ENCODE measurements around the gene TFPI.

TFPI gene

DNA sequence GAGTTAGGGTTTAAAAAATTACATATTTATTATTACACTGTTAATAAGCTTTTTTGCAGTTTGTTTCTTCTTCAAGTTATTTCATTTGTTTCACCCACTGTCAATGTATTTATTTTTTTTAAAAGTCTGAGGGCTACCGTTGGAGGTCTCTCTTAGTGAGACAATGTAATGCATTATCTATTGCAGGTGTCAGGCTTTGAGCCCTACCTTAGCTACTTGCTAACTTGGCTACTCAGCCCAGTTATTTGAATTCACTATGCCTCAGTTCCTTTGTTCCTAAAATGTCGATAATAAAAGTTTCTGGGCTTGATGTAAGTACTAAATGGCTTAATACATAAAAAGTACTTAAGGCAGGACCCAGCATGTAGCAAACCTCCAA lies 458 bp upstream of the TFPI start:
- TF ChIP-seq, protein P1, sequence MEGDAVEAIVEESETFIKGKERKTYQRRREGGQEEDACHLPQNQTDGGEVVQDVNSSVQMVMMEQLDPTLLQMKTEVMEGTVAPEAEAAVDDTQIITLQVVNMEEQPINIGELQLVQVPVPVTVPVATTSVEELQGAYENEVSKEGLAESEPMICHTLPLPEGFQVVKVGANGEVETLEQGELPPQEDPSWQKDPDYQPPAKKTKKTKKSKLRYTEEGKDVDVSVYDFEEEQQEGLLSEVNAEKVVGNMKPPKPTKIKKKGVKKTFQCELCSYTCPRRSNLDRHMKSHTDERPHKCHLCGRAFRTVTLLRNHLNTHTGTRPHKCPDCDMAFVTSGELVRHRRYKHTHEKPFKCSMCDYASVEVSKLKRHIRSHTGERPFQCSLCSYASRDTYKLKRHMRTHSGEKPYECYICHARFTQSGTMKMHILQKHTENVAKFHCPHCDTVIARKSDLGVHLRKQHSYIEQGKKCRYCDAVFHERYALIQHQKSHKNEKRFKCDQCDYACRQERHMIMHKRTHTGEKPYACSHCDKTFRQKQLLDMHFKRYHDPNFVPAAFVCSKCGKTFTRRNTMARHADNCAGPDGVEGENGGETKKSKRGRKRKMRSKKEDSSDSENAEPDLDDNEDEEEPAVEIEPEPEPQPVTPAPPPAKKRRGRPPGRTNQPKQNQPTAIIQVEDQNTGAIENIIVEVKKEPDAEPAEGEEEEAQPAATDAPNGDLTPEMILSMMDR (IDR thresholded peaks at IDR 0.05; ENCODE audit: insufficient read depth, low read depth, low read length, missing control alignments) = no peak
- no peak overlapping the region for H3K4me3 ChIP-seq (ENCODE audit: low read length)
- DNase-seq (ENCODE audit: low read depth) = no peak

DNA sequence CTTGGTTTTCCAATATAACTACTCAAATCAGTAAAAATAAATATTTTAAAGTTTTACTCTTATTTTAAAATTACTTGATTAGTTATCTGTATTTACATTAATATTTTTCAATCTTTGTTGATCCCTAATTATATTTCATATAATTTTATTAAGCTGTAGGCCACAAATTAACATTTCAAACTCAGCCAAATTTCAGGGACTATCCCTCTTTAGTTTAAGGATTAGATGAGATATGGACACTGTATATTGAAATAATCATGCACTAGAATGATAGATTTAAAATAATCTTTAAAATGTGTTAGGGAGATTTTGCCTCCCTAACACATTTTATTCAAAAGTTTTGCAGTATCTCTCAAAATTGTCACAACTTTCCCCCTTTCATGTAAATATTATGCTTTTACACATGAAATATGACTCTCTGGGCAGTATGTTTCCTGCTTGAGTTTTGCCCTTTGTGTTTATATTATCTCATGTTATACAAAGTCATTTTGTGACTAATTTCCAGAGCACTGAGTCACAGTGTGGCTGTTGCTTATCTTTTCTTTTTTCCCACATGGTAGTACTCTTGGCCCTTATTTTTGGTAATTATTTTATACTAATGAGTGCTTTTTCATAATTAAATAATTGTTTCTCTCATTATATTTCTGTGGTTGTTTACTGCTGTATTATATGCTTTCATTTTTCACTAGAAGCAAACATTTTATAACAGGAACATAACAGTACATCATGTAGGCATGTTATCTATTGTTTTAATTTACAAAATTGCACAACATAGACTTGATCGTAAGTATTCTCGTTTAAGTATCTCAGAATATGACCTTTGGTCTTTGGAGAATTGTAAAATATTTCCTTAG lies 1.2 kb downstream of the TFPI start:
- H3K4me3 ChIP-seq (ENCODE audit: low read length) = no peak overlapping the region
- TF ChIP-seq, protein P1 (IDR thresholded peaks at IDR 0.05; ENCODE audit: insufficient read depth, low read depth, low read length, missing control alignments) = no peak
- DNase-seq (ENCODE audit: low read depth) = peak; percentile 76

DNA sequence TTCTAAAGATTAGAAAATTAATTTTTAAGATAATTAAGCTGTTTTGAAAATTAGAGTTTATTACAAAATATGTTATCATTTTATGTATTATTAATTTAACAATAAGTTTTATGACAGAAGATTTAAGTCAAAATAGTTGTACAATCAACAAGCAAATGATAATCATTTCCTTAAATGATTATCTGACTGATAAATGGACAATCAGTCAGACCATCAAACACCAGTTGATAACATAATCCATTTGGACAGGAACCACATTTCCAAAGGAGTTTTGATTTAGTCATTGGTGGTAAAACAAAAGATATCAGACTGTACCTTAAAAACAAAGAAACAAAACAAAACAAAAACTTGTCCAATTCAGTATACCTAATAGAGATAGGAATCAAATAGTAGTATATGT lies 1.9 kb downstream of the TFPI start:
- H3K4me3 ChIP-seq (ENCODE audit: low read length) = no peak overlapping the region
- no peak for DNase-seq (ENCODE audit: low read depth)
- TF ChIP-seq, protein P1 (IDR thresholded peaks at IDR 0.05; ENCODE audit: insufficient read depth, low read depth, low read length, missing control alignments) = no peak

- DNase-seq (ENCODE audit: low read depth) = no peak
- H3K4me3 ChIP-seq (ENCODE audit: low read length) = no peak overlapping the region
- TF ChIP-seq, protein P1 (IDR thresholded peaks at IDR 0.05; ENCODE audit: insufficient read depth, low read depth, low read length, missing control alignments) = no peak
These were observed 3.4 kb downstream of the TFPI start for GRCh38 chr2:187550857-187551256.

DNA sequence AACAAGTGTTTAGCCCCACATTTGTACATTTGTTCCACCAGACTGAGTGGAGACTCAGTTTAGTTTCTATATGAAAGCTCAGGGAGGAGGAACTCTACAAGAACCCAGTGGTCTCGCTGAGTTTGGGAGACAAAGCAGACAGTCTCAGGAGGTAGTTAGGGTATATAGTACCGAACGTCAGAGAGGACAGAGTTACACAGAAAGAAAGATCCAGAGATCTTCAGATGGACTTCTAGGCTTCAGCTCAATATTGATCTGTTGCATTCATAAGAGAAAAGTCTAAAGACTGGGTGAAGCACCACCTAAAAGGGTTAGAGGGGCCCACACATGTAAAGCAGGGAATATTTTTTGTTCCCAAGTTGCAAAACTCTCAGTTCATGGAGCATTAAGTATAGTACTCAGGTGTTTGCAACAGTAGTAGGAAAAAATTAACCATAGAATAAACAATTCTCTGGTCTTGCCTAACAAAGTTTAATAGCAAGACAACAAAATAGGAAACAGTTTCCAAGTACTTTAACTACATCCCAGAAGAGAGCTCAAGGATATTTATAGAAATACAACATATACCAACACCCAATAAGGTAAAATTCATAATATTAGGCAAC lies 4.2 kb downstream of the TFPI start:
- H3K4me3 ChIP-seq (ENCODE audit: low read length) = no peak overlapping the region
- DNase-seq (ENCODE audit: low read depth) = no peak
- TF ChIP-seq, protein P1 (IDR thresholded peaks at IDR 0.05; ENCODE audit: insufficient read depth, low read depth, low read length, missing control alignments) = no peak

DNA sequence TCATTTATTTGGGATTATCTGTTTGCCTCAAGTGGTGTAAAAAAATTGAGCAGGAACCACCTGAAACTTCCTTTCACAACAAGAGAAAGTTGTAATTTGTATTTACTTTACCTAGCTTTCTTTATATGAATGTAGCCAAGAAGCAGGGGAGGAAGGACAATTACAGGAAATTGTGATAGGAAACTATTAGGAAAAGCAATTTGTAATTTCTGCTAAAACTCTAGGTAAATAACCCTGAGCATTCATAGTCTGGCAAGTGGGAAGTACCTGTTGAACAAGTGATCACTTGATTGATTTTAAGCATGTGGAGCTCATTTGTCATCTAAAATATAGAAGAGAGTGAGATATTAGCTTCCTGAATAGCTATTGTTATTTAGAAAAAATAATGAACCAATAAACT lies 5.0 kb downstream of the TFPI start:
- H3K4me3 ChIP-seq (ENCODE audit: low read length) = no peak overlapping the region
- TF ChIP-seq, protein P1 (IDR thresholded peaks at IDR 0.05; ENCODE audit: insufficient read depth, low read depth, low read length, missing control alignments) = no peak
- no peak for DNase-seq (ENCODE audit: low read depth)

Data from epithelial cell of esophagus (primary cell).